GM12878 (cell line): Measurements from ENCODE around the gene BCAN. TPM values are rescaled to one million over a fixed set of nuclear protein-coding genes. Genes with fewer than 3 reads are reported as not detected.

Source experiments
- ATAC-seq: fragments of 200-7000 bp; cut with Tn5 transposase; 3 replicates; pipeline ENCODE4 v1.9.1; 2020; ENCODE audit warnings: mild to moderate bottlenecking, moderate library complexity
- BruUV-seq: library from RNA; stranded (reverse); fragments of 400-500 nt; replicated peaks from 2 replicates; lab custom pipeline; 2021; lab: Mats Ljungman, UMichigan
- CTCF ChIA-PET: fragments of 300-600 bp; sonication (Branson Sonifier 250); formaldehyde crosslinking; extraction: SDS; loops from one replicate; lab custom pipeline; 2021; ENCODE audit warnings: inconsistent platforms; lab: Yijun Ruan, JAX
- POLR2A ChIA-PET: fragments of 350-600 bp; formaldehyde crosslinking; extraction: SDS; loops from one replicate; lab custom pipeline; 2021; ENCODE audit warnings: inconsistent platforms; lab: Charles Lee
- RAD21 ChIA-PET: fragments of 300-600 bp; sonication (Branson Sonifier 250); formaldehyde crosslinking; loops from one replicate; lab custom pipeline; 2023; ENCODE audit warnings: antibody characterized with exemption; ENCODE audit not compliant: unreplicated experiment; lab: Charles Lee
- SMC1A ChIA-PET: fragments of 300-600 bp; sonication (Branson Sonifier 250); formaldehyde crosslinking; loops from one replicate; lab custom pipeline; 2023; ENCODE audit not compliant: unreplicated experiment, uncharacterized antibody; lab: Charles Lee
- DNase-seq: peaks from one replicate; pipeline ENCODE4 v3.0.0-alpha.2; 2011; ENCODE audit warnings: low read depth, low spot score
- FAIRE-seq: peaks from 3 replicates; lab custom pipeline; 2011; peaks lifted over from hg19 to GRCh38; lab: Jason Lieb, UNC
- H2AFZ ChIP-seq: 2 replicates; pipeline ENCODE4 v1.6.0; 2011; ENCODE audit warnings: low read depth, low read length, control low read depth; ENCODE audit not compliant: control insufficient read depth
- H3K27ac ChIP-seq: 2 replicates; pipeline ENCODE4 v1.5.1; 2011; ENCODE audit warnings: control low read depth; ENCODE audit not compliant: control insufficient read depth, insufficient read depth
- H3K27me3 ChIP-seq, 2 experiments: replicated peaks in 1 of 2; 2 replicates each; pipeline versions ENCODE4 v1.6.0 to v1.6.1; 2011; ENCODE audit warnings: low read length in 1 of 2; ENCODE audit not compliant: control insufficient read depth in 2 of 2, insufficient read depth in 2 of 2
- H3K36me3 ChIP-seq, 2 experiments: 2 replicates each; pipeline ENCODE4 v1.5.1; 2011; ENCODE audit warnings: low read length in 1 of 2; ENCODE audit not compliant: control insufficient read depth in 2 of 2, insufficient read depth in 2 of 2
- H3K4me1 ChIP-seq: 2 replicates; pipeline ENCODE4 v1.6.1; 2011; ENCODE audit warnings: mild to moderate bottlenecking, low read length, moderate library complexity, mixed read lengths; ENCODE audit not compliant: control insufficient read depth, insufficient read depth
- H3K4me2 ChIP-seq: 2 replicates; pipeline ENCODE4 v1.6.0; 2011; ENCODE audit warnings: control low read depth; ENCODE audit not compliant: control insufficient read depth, insufficient read depth
- H3K4me3 ChIP-seq: fragments of 200-600 bp; sonication (generic); 2 replicates; pipeline ENCODE4 v1.5.1; 2016
- H3K79me2 ChIP-seq: 2 replicates; pipeline ENCODE4 v1.6.0; 2011; ENCODE audit warnings: low read length; ENCODE audit not compliant: control insufficient read depth, insufficient read depth
- H3K9ac ChIP-seq: 2 replicates; pipeline ENCODE4 v1.8.0; 2011; ENCODE audit warnings: low read length, control low read depth, mixed read lengths; ENCODE audit not compliant: control insufficient read depth, insufficient read depth
- H3K9me3 ChIP-seq: replicated peaks from 3 replicates; pipeline ENCODE4 v1.5.1; 2011; ENCODE audit warnings: mild to moderate bottlenecking, low read length; ENCODE audit not compliant: control insufficient read depth, insufficient read depth
- H4K20me1 ChIP-seq: 2 replicates; pipeline ENCODE4 v1.6.0; 2011; ENCODE audit not compliant: control insufficient read depth, insufficient read depth
- ATF3 ChIP-seq: IDR thresholded peaks from 2 replicates; pipeline ENCODE4 v1.6.1; 2011; ENCODE audit warnings: low read depth, mild to moderate bottlenecking, low read length, moderate library complexity, borderline replicate concordance; ENCODE audit errors: extremely low read depth
- ATF7 ChIP-seq: fragments of 450-650 bp; IDR thresholded peaks from 2 replicates; pipeline ENCODE4 v1.6.1; 2016; ENCODE audit warnings: low read depth, mild to moderate bottlenecking
- DPF2 ChIP-seq: fragments of 450-650 bp; IDR thresholded peaks from 2 replicates; pipeline ENCODE4 v1.6.1; 2017; ENCODE audit warnings: mild to moderate bottlenecking
- EGR1 ChIP-seq, 2 experiments: IDR thresholded peaks; 1 replicate in 1 of 2; 2 replicates in 1 of 2; pipeline ENCODE4 v1.6.1; 2011 to 2012; ENCODE audit warnings: low read depth in 2 of 2, low read length in 2 of 2, borderline replicate concordance in 1 of 2, mild to moderate bottlenecking in 1 of 2, moderate library complexity in 1 of 2
- IRF4 ChIP-seq: IDR thresholded peaks from 2 replicates; pipeline ENCODE4 v1.6.1; 2011; ENCODE audit warnings: low read depth, low read length
- NR2C2 ChIP-seq: IDR thresholded peaks from 2 replicates; pipeline ENCODE4 v1.6.1; 2011; ENCODE audit warnings: borderline replicate concordance, low read depth; ENCODE audit not compliant: control insufficient read depth, insufficient read length
- WGBS: methylation state at CpG from one replicate; pipeline ENCODE4 v1.1.6; 2016; ENCODE audit warnings: low lambda C conversion rate; ENCODE audit not compliant: insufficient replicate concordance, insufficient coverage; ENCODE audit errors: missing lambda C conversion rate; 5-methylcytosine and 5-hydroxymethylcytosine counted together
- in situ Hi-C: fragments of 300-500 bp; cut with MboI; formaldehyde crosslinking; loops from 9 replicates; pipeline ENCODE4 v1.14.3; 2018; ENCODE audit warnings: mixed read lengths
- intact Hi-C: fragments of 100-400 bp; cut with micrococcal nuclease; formaldehyde crosslinking; loops from one replicate; pipeline ENCODE4 v1.14.2; 2022; ENCODE audit not compliant: unreplicated experiment
- polyA plus RNA-seq, 11 experiments: library from polyadenylated mRNA; depleted of rRNA in 4 of 11; unstranded in 6 of 11; stranded (reverse) in 5 of 11; fragments of >200 nt; fragmentation: Nextera tagmentation in 4 of 11; fragmentation: Illumina TruSeq in 1 of 11; extraction: Ambion mirVana in 4 of 11; extraction: Trizol in 1 of 11; gene quantifications; 1 replicate in 1 of 11; 2 replicates in 10 of 11; pipeline versions ENCODE4 v1.2.1 to v1.2.3, GENCODE V29; 2011 to 2016; ENCODE audit warnings: inconsistent platforms in 2 of 11, missing spikeins in 2 of 11, low read depth in 1 of 11
- total RNA-seq, 4 experiments: library from RNA; depleted of rRNA in 3 of 4; stranded (reverse); fragments of >200 nt in 3 of 4; fragmentation: Illumina TruSeq in 1 of 4; extraction: Trizol in 1 of 4; gene quantifications; 2 replicates each; pipeline versions ENCODE4 v1.2.1 to v1.2.3, GENCODE V29; 2013 to 2021

BCAN gene
- total and polyA plus RNA-seq, 10 of the 15 experiments (the other 5 are each of a cell fraction or from before 2014, with no cell fraction given) = 0.05 to 1.3 (median 0.18) TPM; not detected in 1

DNA sequence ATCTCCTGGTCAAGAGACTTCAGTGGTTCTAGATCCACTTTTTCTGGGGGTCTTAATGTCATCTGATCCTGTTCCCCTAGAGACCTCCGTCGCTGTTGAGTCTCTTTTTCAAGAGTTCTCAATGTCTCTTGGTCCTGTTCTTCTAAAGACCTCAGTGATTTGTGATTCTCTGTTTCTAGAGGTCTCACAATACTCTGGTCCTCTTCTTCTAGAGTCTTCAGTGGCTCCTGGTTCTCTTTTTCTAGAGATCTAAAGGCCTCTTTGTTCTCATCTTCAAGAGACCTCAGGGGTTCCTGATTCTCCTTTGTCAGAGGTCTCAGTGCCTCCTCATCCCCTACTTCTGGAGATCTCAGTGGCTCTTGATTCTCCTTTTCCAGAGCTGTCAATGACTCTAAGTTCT, 29.9 kb downstream of the BCAN start:
- no peak for ATAC-seq
- intact Hi-C loops = no loop called here
- RAD21 ChIA-PET = no interaction called here
- TF ChIP-seq NR2C2 = no peak
- TF ChIP-seq IRF4 = no peak
- TF ChIP-seq, all 136 proteins: peak for 0
- no peaks in the 10 kb centered on the region for H3K4me1 ChIP-seq
- H3K27ac ChIP-seq = no peak overlapping the region
- 17% methylated on average over 2 of the region's 2 CpGs for WGBS
- H3K79me2 ChIP-seq = no peaks in the 10 kb centered on the region
- no peak overlapping the region for H3K9ac ChIP-seq
- no peaks in the 10 kb centered on the region for H3K9me3 ChIP-seq
- H3K4me3 ChIP-seq = no peak overlapping the region
- no peaks in the 10 kb centered on the region for H3K36me3 ChIP-seq
- BruUV-seq = no TSS peak
- H3K27me3 ChIP-seq = peaks cover under 1 to 13% of the 10 kb centered on the region in 2 experiments
- in situ Hi-C loops = no loop called here
- POLR2A ChIA-PET = no interaction called here
- FAIRE-seq = no peak
- CTCF ChIA-PET = interaction anchor here (1.3 kb wide), 1 partner anchor 12 kb away, joined by 3 read pairs; no protein-coding TSS in a partner anchor
- no peaks in the 10 kb centered on the region for H4K20me1 ChIP-seq
- no peak overlapping the region for H2AFZ ChIP-seq
- DNase-seq = no peak
- SMC1A ChIA-PET = no interaction called here
- no peak overlapping the region for H3K4me2 ChIP-seq

GRCh38 chr1:156673387-156674121, 31.6 kb downstream of the BCAN start:
- no peaks in the 10 kb centered on the region for H3K36me3 ChIP-seq
- intact Hi-C loops = no loop called here
- peaks cover 9% of the 10 kb centered on the region for H3K4me1 ChIP-seq
- CTCF ChIA-PET = interaction anchor here (1.1 to 12.9 kb wide), 4 partner anchors 9 to 53 kb away, joined by 3 to 192 read pairs (median 5); no protein-coding TSS in a partner anchor
- TF ChIP-seq DPF2 = no peak
- TF ChIP-seq ATF7 = 0 out of 2 replicates have a peak, but pooled peaks have one; percentile 21
- TF ChIP-seq ATF3 = no peak
- 0 out of 3 replicates have a peak, but pooled peaks of 1 of the 2 experiments have one; percentile 13 for TF ChIP-seq EGR1 (IDR thresholded peaks at IDR 0.05; ENCODE audit: borderline replicate concordance in 1 of 2, low read depth in 2 of 2, low read length in 2 of 2)
- no TSS peak for BruUV-seq
- POLR2A ChIA-PET = interaction anchor here (0.6 kb wide), 1 partner anchor 28 kb away, joined by 5 read pairs; no protein-coding TSS in a partner anchor
- SMC1A ChIA-PET = interaction anchor here (1.1 kb wide), 1 partner anchor 13 kb away, joined by 5 read pairs; no protein-coding TSS in a partner anchor
- no peaks in the 10 kb centered on the region for H3K9me3 ChIP-seq
- peaks cover 16 to 18% of the 10 kb centered on the region in 2 experiments for H3K27me3 ChIP-seq
- ATAC-seq (peak; percentile 40; the same call in 2 of the 3 replicates), FAIRE-seq (no peak), DNase-seq (no peak)
- no peaks in the 10 kb centered on the region for H4K20me1 ChIP-seq
- H3K4me3 ChIP-seq = no peak overlapping the region
- no peaks in the 10 kb centered on the region for H3K79me2 ChIP-seq
- no peak overlapping the region for H3K27ac ChIP-seq
- no peak overlapping the region for H3K9ac ChIP-seq
- H2AFZ ChIP-seq = no peak overlapping the region
- RAD21 ChIA-PET = interaction anchor here (0.7 to 1.5 kb wide), 2 partner anchors 8 to 52 kb away, joined by 3 to 7 read pairs; no protein-coding TSS in a partner anchor
- in situ Hi-C loops = no loop called here
- H3K4me2 ChIP-seq = no peak overlapping the region
- 31% methylated on average over 8 of the region's 8 CpGs for WGBS
